ENCODE results near the gene HMCN2.

Gene HMCN2

GRCh38 chr9:130265431-130266235, at the start of gene HMCN2:
TSS of gene HMCN2 (plus strand) at chr9:130265760. CDS start at chr9:130265879, 119 bp downstream.
- DNase-seq = no peak

GRCh38 chr9:130217838-130218237, 47.7 kb upstream of the HMCN2 start:
- DNase-seq = no peak

- no peak for DNase-seq
Measured at GRCh38 chr9:130219661-130220096, 45.9 kb upstream of the HMCN2 start.

- DNase-seq = no peak
Measured at GRCh38 chr9:130220352-130220751, 45.2 kb upstream of the HMCN2 start.

- no peak for DNase-seq
Measured at GRCh38 chr9:130222833-130223232, 42.7 kb upstream of the HMCN2 start.

GRCh38 chr9:130225071-130225470, 40.5 kb upstream of the HMCN2 start:
- DNase-seq = no peak

GRCh38 chr9:130225586-130225985, 40.0 kb upstream of the HMCN2 start:
- no peak for DNase-seq

GRCh38 chr9:130226112-130226511, 39.4 kb upstream of the HMCN2 start:
- DNase-seq = no peak

- no peak for DNase-seq
Measured at GRCh38 chr9:130227833-130228232, 37.7 kb upstream of the HMCN2 start.

GRCh38 chr9:130229759-130230158, 35.8 kb upstream of the HMCN2 start:
- no peak for DNase-seq

- no peak for DNase-seq
Measured at GRCh38 chr9:130230631-130231030, 34.9 kb upstream of the HMCN2 start.

GRCh38 chr9:130232899-130233586, 32.5 kb upstream of the HMCN2 start:
- no peak for DNase-seq

- no peak for DNase-seq
Measured at GRCh38 chr9:130233587-130233945, 32.0 kb upstream of the HMCN2 start.

GRCh38 chr9:130234340-130235260, 31.0 kb upstream of the HMCN2 start:
- DNase-seq = no peak

GRCh38 chr9:130235558-130236435, 29.8 kb upstream of the HMCN2 start:
- DNase-seq = no peak

GRCh38 chr9:130236436-130236985, 29.0 kb upstream of the HMCN2 start:
- no peak for DNase-seq

- DNase-seq = no peak
Measured at GRCh38 chr9:130237076-130237475, 28.5 kb upstream of the HMCN2 start.

GRCh38 chr9:130237763-130238524, 27.6 kb upstream of the HMCN2 start:
- DNase-seq = no peak

GRCh38 chr9:130239363-130239695, 26.2 kb upstream of the HMCN2 start:
- DNase-seq = no peak

- no peak for DNase-seq
Measured at GRCh38 chr9:130239741-130240241, 25.8 kb upstream of the HMCN2 start.
